Testis (tissue), 2 donors: ENCODE data around the gene EXOC8.

Experiments used
- CTCF ChIP-seq, 3 experiments: fragments of 450-650 bp in 2 of 3; fragments of 200-600 bp in 1 of 3; sonication (generic) in 1 of 3; IDR thresholded peaks; one replicate each; pipeline ENCODE4 v1.5.1; 2016 to 2019; ENCODE audit warnings: antibody characterized with exemption in 3 of 3, mild to moderate bottlenecking in 2 of 3, moderate library complexity in 1 of 3
- POLR2A ChIP-seq: fragments of 450-650 bp; IDR thresholded peaks from one replicate; pipeline ENCODE4 v1.6.1; 2017; ENCODE audit warnings: antibody characterized with exemption, mild to moderate bottlenecking, moderate library complexity

- TF ChIP-seq POLR2A (no peak), CTCF (IDR thresholded peaks at IDR 0.05) (no peak)
These were observed 1.7 kb downstream of the EXOC8 start for GRCh38 chr1:231335663-231336602.
